ENCODE results near the gene CAMSAP3. TPM values are rescaled to one million over a fixed set of nuclear protein-coding genes. Genes with fewer than 3 reads are reported as not detected.

The CAMSAP3 gene
- total RNA-seq, 1 donor from 2014 or later = not detected

- DNase-seq (ENCODE audit: low spot score) = no peak
- ATAC-seq = no peak
- intact Hi-C loops (cut with DNase I) = no loop called here
These were observed 15.0 kb downstream of the CAMSAP3 start for GRCh38 chr19:7610491-7611240.

DNA sequence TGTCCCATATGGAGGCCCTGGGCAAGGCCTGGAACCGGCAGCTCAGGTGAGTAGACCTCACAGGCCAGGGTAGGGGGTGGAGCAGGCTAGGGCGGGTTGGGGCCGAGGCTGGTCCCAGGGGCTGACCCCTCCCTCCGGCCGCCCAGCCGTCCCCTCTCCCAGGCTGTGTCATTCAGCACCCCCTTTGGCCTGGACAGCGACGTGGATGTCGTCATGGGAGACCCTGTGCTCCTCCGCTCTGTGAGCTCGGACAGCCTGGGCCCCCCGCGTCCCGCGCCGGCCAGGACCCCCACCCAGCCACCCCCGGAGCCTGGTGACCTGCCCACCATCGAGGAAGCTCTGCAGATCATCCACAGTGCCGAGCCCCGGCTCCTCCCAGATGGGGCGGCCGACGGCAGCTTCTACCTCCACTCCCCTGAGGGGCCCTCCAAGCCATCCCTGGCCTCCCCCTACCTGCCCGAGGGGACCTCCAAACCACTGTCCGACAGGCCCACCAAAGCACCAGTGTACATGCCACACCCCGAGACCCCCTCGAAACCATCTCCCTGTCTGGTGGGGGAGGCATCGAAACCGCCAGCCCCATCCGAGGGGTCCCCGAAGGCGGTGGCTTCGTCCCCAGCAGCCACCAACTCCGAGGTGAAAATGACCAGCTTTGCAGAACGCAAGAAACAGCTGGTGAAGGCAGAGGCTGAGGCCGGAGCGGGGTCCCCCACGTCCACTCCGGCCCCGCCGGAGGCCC, 16.0 kb downstream of the CAMSAP3 start:
- DNase-seq (ENCODE audit: low spot score) = no peak
- ATAC-seq = no peak
- intact Hi-C loops (cut with DNase I) = no loop called here

- intact Hi-C loops (cut with DNase I) = no loop called here
- DNase-seq (ENCODE audit: low spot score) (no peak), ATAC-seq (no peak)
These were observed 16.9 kb downstream of the CAMSAP3 start for GRCh38 chr19:7612282-7613274.

DNA sequence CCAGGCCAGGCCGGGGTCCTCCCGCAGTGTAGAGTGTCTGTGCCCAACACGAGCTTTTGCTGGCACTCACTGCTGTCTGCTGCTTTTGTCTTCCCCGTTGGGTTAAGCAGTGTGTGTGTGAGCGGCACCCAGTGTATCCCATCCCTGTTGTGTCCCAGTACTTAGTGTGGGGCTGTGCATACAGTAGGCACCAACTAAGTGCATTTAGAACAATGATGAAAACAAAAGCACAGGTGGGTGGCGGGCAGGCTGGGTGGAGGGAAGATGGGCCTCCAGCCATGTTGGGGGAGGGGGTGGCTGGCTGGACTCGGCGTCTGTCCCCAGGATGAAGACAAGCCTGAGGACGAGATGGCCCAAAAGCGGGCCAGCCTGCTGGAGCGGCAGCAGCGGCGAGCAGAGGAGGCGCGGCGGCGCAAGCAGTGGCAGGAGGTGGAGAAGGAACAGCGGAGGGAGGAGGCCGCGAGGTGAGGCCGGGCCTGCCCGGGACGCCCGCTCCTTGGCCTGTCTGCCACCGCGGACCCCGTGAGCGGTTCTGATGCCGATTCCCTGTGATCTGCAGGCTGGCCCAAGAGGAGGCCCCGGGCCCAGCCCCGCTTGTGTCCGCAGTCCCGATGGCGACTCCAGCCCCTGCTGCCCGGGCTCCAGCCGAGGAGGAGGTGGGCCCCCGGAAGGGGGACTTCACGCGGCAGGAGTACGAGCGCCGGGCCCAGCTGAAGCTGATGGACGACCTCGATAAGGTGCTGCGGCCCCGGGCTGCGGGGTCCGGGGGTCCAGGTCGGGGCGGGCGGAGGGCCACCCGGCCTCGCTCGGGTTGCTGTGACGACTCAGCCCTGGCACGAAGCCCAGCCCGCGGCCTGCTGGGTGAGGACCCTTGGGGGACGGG, 19.4 kb downstream of the CAMSAP3 start:
- no peak for DNase-seq (ENCODE audit: low spot score)
- intact Hi-C loops (cut with DNase I) = no loop called here
- ATAC-seq = no peak

DNA sequence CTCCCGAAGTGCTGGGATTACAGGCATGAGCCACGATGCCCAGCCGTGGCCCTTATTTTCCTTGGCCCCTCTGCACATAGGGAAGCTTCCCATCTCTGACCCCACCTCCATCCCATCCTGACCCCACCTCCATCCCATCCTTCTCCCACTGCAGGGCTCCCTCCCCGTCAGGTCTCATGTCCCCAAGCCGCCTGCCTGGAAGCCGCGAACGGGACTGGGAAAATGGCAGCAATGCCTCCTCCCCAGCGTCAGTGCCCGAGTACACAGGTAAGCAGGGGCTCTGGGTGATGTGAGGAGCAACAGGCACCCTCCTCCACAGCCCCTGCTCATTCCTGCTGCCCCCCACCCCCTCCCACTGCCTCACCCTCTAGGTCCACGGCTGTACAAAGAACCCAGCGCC, 21.5 kb downstream of the CAMSAP3 start:
- intact Hi-C loops (cut with DNase I) = no loop called here
- ATAC-seq (no peak), DNase-seq (ENCODE audit: low spot score) (no peak)

- intact Hi-C loops (cut with DNase I) = no loop called here
- no peak for DNase-seq (ENCODE audit: low spot score)
- no peak for ATAC-seq
These were observed 22.1 kb downstream of the CAMSAP3 start for GRCh38 chr19:7617735-7618134.

DNA sequence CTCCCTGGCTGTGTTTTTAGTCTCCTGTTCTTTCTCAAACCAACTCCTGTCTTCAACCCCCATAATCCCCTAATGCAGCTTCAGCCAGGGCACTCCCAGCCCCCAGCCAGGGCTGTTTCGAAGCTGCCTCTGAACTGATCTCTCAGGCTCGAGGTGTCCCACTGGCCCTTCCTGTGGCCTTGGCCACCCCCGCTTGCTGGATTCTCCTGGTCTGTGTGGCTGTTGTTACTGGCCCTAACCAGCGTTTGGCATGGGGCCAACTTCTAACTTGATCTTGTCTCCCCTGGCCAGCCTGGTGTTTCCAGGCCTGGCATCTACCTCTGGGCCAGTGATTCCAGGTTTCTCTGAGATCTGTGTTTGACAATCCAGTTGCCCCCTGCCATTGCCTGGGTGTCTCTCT, 22.7 kb downstream of the CAMSAP3 start:
- intact Hi-C loops (cut with DNase I) = no loop called here
- ATAC-seq (no peak), DNase-seq (ENCODE audit: low spot score) (no peak)

- intact Hi-C loops (cut with DNase I) = no loop called here
- DNase-seq (ENCODE audit: low spot score) = no peak
- peak; percentile 22 for ATAC-seq
These were observed 23.3 kb downstream of the CAMSAP3 start for GRCh38 chr19:7618771-7619510.

DNA sequence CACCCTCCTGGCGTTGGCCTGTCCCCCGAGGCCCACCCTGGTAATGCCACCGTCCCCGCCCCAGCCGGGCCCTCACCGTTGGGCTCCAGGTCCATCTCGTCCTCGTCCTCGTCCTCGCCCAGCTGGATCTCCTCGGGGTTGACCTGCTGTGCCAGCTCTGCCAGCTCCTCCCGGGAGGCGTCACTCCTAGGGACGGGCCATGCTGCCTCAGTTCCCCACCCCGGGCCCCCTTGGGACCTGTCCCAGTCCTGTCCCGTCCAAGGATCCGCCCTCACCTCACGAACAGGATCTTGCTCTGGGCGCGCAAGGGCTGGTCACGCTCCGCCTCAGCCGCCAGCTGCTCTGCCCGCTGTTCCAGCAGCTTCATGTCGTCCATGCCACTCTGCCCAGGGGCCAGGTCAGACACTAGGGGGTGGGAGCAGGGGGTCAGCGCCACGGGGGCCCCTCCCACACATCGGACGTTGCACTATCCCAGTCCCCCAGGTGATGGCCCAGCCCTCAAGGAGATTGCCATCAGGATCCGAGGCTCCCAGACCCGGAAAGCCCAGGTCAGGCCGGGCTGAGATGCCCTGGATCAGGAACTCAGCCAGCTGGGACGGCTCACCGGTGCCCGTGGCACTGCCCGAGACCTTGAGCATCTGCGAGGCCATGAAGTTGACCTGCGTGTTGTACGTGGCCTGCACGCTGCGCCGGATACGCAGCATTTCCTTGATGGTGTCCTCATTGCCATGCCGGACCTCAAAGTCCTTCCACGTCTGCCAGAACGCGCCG, 24.2 kb downstream of the CAMSAP3 start:
- intact Hi-C loops (cut with DNase I) = no loop called here
- DNase-seq (ENCODE audit: low spot score) = no peak
- ATAC-seq = no peak

GRCh38 chr19:7620442-7621412, 25.1 kb downstream of the CAMSAP3 start:
- intact Hi-C loops (cut with DNase I) = no loop called here
- DNase-seq (ENCODE audit: low spot score) = no peak
- ATAC-seq = no peak

GRCh38 chr19:7622933-7623685, 27.4 kb downstream of the CAMSAP3 start:
- DNase-seq (ENCODE audit: low spot score) (no peak), ATAC-seq (no peak)
- intact Hi-C loops (cut with DNase I) = no loop called here

DNA sequence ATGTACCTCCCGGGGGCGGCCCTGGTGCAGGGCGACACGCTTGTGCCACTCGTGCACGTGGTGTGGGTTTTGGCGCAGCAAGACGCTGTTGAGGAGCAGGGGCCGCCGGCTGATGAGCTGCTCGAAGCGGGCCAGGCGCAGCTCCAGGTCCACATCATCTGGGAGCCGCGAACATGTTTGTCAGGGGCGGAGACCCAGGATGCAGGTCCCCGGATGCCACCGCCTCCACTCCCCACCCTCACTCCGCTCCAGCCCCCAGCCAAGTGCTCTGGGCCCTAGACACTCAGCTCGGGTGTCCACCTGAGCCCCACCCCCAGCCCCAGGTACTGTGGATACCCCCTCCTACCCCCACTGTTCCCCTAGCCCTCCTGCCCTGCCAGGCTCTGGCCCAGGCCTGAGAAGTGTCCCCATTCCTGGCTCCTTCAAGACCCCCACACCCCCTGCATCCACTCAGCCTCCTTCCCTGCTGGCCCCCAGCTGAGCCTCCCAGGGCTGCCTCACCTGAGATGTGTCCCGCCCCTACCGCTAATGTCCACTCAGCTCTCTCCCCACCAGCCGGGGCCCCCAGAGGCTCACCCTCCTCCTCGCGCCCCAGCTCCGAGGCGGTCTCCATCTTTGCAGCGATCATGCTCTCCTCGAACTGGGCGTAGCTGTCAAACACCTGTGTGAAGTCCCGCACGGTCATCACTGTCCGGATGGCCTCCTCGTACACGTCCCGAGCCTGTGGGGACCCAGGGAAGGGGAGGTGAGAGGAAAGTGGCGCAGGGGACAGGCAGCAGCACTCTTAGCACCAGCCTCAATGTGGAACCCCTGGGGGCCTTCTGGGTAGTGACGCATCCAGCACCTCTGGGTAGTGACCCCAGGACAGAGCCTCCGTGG, 28.3 kb downstream of the CAMSAP3 start:
- ATAC-seq (no peak), DNase-seq (ENCODE audit: low spot score) (no peak)
- intact Hi-C loops (cut with DNase I) = no loop called here

DNA sequence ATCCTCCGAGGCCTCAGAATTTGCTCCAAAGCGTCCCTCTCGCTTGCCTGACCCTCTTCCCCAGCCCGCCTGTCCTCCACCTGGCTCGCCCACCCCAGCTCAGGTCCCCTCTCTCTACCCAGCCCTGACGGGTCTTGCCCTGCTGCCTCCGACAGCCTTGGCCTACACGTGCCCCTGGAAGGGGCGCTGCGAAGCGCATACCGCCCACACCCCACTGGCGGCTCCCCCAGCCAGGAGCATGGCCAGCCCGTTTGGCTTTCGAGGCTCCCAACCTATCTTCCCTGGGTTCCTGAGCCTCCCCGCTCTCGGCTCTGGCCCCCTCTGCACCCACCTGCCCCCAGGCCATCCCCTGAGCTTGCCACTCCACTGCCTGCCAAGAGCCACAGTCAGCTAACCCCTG, 29.1 kb downstream of the CAMSAP3 start:
- DNase-seq (ENCODE audit: low spot score) (no peak), ATAC-seq (no peak)
- intact Hi-C loops (cut with DNase I) = no loop called here

DNA sequence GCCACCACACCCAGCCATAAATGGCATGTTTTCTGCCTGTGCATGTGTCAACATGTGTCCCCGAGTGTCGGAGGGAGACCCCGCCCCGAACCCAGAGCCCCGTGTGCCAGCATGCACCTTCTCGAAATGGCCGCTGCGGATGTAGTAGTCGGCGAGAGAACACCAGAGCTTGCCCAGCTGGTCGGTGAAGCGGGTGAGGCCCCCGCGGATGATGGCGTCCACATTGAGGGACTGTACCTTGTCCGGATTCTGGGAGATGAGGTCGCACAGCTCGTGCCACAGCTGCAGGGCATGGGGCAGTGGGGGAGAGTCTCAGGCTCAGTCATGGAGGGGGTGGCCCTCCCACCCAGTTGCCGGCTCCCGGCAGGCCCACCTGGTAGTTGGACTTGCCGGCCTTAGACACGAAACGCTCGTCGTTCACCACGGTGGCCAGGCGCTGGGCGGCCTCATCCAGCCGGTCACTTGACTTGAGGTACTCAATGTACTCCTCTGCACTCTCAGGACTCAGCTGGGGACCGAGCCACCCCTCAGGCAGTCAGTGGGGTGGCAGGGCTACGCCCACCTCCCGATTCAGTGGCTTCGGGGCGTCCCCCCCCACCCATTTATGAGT, 30.2 kb downstream of the CAMSAP3 start:
- no peak for ATAC-seq
- intact Hi-C loops (cut with DNase I) = no loop called here
- DNase-seq (ENCODE audit: low spot score) = no peak

Data from sciatic nerve (tissue), 2 donors.